Spleen (tissue), 11 donors: ENCODE results near the gene KPNA1. TPM values are rescaled to one million over a fixed set of nuclear protein-coding genes. Genes with fewer than 3 reads are reported as not detected.

Source experiments
- DNase-seq: peaks from one replicate; pipeline ENCODE4 v3.0.0-alpha.2; 2020
- H3K27ac ChIP-seq, 8 donors: fragments of 200-600 bp; sonication (generic) in 7 of 8; 1 replicate in 4 of 8; 2 replicates in 4 of 8; pipeline versions ENCODE4 v1.5.0 to v1.8.0; 2016 to 2021; ENCODE audit warnings: inconsistent platforms in 4 of 8, mild to moderate bottlenecking in 4 of 8, moderate library complexity in 1 of 8
- H3K27me3 ChIP-seq, 7 donors: fragments of 200-600 bp; sonication (generic) in 6 of 7; replicated peaks in 1 of 7; 1 replicate in 4 of 7; 2 replicates in 3 of 7; pipeline versions ENCODE4 v1.5.0 to v1.8.0; 2016 to 2021; ENCODE audit warnings: inconsistent platforms in 3 of 7, mild to moderate bottlenecking in 1 of 7
- H3K36me3 ChIP-seq, 6 donors: fragments of 200-600 bp; sonication (generic) in 5 of 6; 1 replicate in 4 of 6; 2 replicates in 2 of 6; pipeline versions ENCODE4 v1.5.0 to v1.8.0; 2016 to 2021; ENCODE audit warnings: inconsistent platforms in 2 of 6
- H3K4me1 ChIP-seq, 6 donors: fragments of 200-600 bp; sonication (generic) in 5 of 6; 1 replicate in 3 of 6; 2 replicates in 3 of 6; pipeline versions ENCODE4 v1.5.0 to v1.8.0; 2016 to 2021; ENCODE audit warnings: inconsistent platforms in 3 of 6
- H3K4me3 ChIP-seq, 8 donors: fragments of 200-600 bp; sonication (generic) in 7 of 8; 1 replicate in 4 of 8; 2 replicates in 4 of 8; pipeline versions ENCODE4 v1.5.0 to v1.8.0; 2016 to 2021; ENCODE audit warnings: inconsistent platforms in 4 of 8, mild to moderate bottlenecking in 4 of 8, moderate library complexity in 2 of 8
- H3K9me3 ChIP-seq, 8 donors: fragments of 200-600 bp; sonication (generic) in 7 of 8; 1 replicate in 4 of 8; 2 replicates in 4 of 8; pipeline versions ENCODE4 v1.5.0 to v1.8.0; 2016 to 2021; ENCODE audit warnings: inconsistent platforms in 4 of 8
- POLR2A ChIP-seq, 3 donors: fragments of 450-650 bp; IDR thresholded peaks; one replicate each; pipeline ENCODE4 v1.5.1; 2017; ENCODE audit warnings: antibody characterized with exemption in 3 of 3, mild to moderate bottlenecking in 1 of 3
- POLR2AphosphoS5 ChIP-seq, 3 donors: sonication (generic); formaldehyde crosslinking; IDR thresholded peaks; one replicate each; pipeline ENCODE4 v1.5.1; 2017; ENCODE audit warnings: antibody characterized with exemption in 3 of 3
- WGBS, 5 donors: extraction: QIAGEN DNeasy Blood & Tissue Kit in 3 of 5; methylation state at CpG; one replicate each; pipeline versions ENCODE4 v1.1.5 to v1.1.7; 2013 to 2018; 5-methylcytosine and 5-hydroxymethylcytosine counted together
- intact Hi-C: fragments of 100-400 bp; cut with DNase I; formaldehyde crosslinking; loops from one replicate; pipeline ENCODE4 v1.15.0; 2023; ENCODE audit warnings: low total_unique reads
- polyA plus RNA-seq, 3 donors: library from polyadenylated mRNA; stranded (reverse); fragments of 200-250 nt; gene quantifications; one replicate each; pipeline ENCODE4 v1.2.1, GENCODE V29; 2013
- small RNA-seq, 4 donors: library from RNA; depleted of rRNA; stranded (forward); fragments of <200 nt; gene quantifications; one replicate each; pipeline ENCODE3, GENCODE V24; 2016
- total RNA-seq, 7 donors: library from RNA; depleted of rRNA in 3 of 7; stranded (reverse); fragments of >200 nt in 3 of 7; fragmentation: NEBNext Ultra II Directional in 4 of 7; extraction: Animal tissue kit (Norgen Biotek cat#: 25700) in 4 of 7; gene quantifications; one replicate each; pipeline versions ENCODE4 v1.1.0 to v1.2.1, GENCODE V29; 2016 to 2021
- TF ChIP-seq, protein P1 (sequence below), 11 experiments: fragments of 200-600 bp in 7 of 11; fragments of 450-650 bp in 4 of 11; sonication (generic) in 4 of 11; IDR thresholded peaks in 8 of 11; conservative IDR thresholded peaks in 3 of 11; 1 replicate in 7 of 11; 2 replicates in 4 of 11; pipeline versions ENCODE4 v1.4.0 to v1.8.0; 2016 to 2021; ENCODE audit warnings: antibody characterized with exemption in 11 of 11, inconsistent platforms in 4 of 11, mild to moderate bottlenecking in 1 of 11
- donor health status: healthy with polysubstance abuse.
- donor health status: DM: no; HTN: no; CAD: no; lungs with moderate emphysema.
- donor health status: DM: no; HTN: no; CAD: no.
- donor health status: Bipolar disorder and iron deficiency.
- donor health status: healthy.
- donor health status: DM: no; HTN: no; CAD: no.
- donor health status: DM: yes; HTN: yes; CAD: no.

KPNA1 gene
- total and polyA plus RNA-seq, 10 donors: 8.5 to 74.4 (median 45.7) TPM

DNA sequence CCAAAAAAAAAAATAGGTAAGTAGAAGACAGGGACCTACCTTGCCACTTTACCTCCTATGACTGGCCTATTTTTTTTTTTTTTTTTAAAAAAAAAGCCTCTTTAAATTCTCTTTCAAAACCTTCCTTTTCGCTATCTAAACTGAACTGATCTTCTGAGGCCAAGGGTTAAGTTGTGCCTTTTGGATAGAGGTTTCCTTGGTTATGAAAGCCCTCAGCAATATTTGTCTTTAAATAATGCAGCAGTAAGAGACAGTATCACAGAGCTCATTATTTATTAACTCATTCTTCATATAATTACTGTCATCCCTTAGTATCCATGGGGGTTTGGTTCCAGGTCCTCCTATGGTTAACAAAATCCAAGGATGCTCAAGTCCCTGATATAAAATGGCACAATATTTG lies 140.7 kb downstream of the KPNA1 start:
- Histone ChIP-seq H3K27me3 (no peaks in the 10 kb centered on the region), H3K36me3 (peaks cover 0 to 59% (median 11%) of the 10 kb centered on the region in 6 donors), H3K4me3 (no peak overlapping the region), H3K27ac (no peak overlapping the region), H3K9me3 (no peaks in the 10 kb centered on the region), H3K4me1 (peaks cover 0 to 14% (median under 1%) of the 10 kb centered on the region in 6 donors)
- TF ChIP-seq POLR2A (IDR thresholded peaks at IDR 0.05) (no peak), POLR2AphosphoS5 (IDR thresholded peaks at IDR 0.05) (no peak)
- TF ChIP-seq, protein P1, sequence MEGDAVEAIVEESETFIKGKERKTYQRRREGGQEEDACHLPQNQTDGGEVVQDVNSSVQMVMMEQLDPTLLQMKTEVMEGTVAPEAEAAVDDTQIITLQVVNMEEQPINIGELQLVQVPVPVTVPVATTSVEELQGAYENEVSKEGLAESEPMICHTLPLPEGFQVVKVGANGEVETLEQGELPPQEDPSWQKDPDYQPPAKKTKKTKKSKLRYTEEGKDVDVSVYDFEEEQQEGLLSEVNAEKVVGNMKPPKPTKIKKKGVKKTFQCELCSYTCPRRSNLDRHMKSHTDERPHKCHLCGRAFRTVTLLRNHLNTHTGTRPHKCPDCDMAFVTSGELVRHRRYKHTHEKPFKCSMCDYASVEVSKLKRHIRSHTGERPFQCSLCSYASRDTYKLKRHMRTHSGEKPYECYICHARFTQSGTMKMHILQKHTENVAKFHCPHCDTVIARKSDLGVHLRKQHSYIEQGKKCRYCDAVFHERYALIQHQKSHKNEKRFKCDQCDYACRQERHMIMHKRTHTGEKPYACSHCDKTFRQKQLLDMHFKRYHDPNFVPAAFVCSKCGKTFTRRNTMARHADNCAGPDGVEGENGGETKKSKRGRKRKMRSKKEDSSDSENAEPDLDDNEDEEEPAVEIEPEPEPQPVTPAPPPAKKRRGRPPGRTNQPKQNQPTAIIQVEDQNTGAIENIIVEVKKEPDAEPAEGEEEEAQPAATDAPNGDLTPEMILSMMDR (IDR thresholded peaks at IDR 0.05 in 8 of 11, conservative IDR thresholded peaks at IDR 0.05 in 3 of 11): no peak
- intact Hi-C loops: no loop called here
- 94 to 100% (median 96%) methylated on average over 1 of the region's 1 CpG for WGBS, 5 donors
- DNase-seq: no peak

Small RNA genes within 50 kb of the gene (small RNA-seq; reads per million reads assigned to genes)
- 0 reads per million in 4 donors for gene AC083798.1
- 0 reads per million in 4 donors for gene AC096861.1

Other genes with a start within 250 kb of the KPNA1 start
- gene CSTA, start 189.7 kb downstream of the KPNA1 start, total RNA-seq: 10 to 100 TPM in 4 of 7 donors, 1 to 10 TPM in 3; 6.4 to 21.1 (median 11.4) TPM
- 10 to 100 TPM; 20.1 to 46.1 (median 41.9) TPM for gene CSTA, start 189.7 kb downstream of the KPNA1 start, polyA plus RNA-seq
- 10 to 100 TPM; 18.4 to 24.9 (median 19.6) TPM for gene MIX23, start 131.7 kb downstream of the KPNA1 start, total RNA-seq
- gene MIX23, start 131.7 kb downstream of the KPNA1 start, polyA plus RNA-seq: 10 to 100 TPM; 28.0 to 32.9 (median 28.2) TPM
- gene FAM162A, start 130.8 kb downstream of the KPNA1 start, total RNA-seq: 10 to 100 TPM in 6 of 7 donors, 1 to 10 TPM in 1; 9.3 to 36.9 (median 19.8) TPM
- gene FAM162A, start 130.8 kb downstream of the KPNA1 start, polyA plus RNA-seq: 10 to 100 TPM; 38.7 to 57.1 (median 50.4) TPM
- gene WDR5B, start 98.9 kb downstream of the KPNA1 start, total RNA-seq: 10 to 100 TPM in 1 of 7 donors, 1 to 10 TPM in 6; 4.7 to 12.3 (median 7.7) TPM
- 1 to 10 TPM; 5.8 to 7.3 (median 6.4) TPM for gene WDR5B, start 98.9 kb downstream of the KPNA1 start, polyA plus RNA-seq
- gene PARP9, start 49.4 kb upstream of the KPNA1 start, total RNA-seq: 10 to 100 TPM; 56.9 to 72.6 (median 70.4) TPM
- 10 to 100 TPM; 24.0 to 51.7 (median 27.6) TPM for gene PARP9, start 49.4 kb upstream of the KPNA1 start, polyA plus RNA-seq
- 10 to 100 TPM; 47.1 to 68.4 (median 67.4) TPM for gene DTX3L, start 49.4 kb upstream of the KPNA1 start, total RNA-seq
- 10 to 100 TPM; 11.0 to 24.8 (median 11.5) TPM for gene DTX3L, start 49.4 kb upstream of the KPNA1 start, polyA plus RNA-seq
- gene PARP15, start 62.7 kb upstream of the KPNA1 start, total RNA-seq: 100 to 1,000 TPM in 1 of 7 donors, 10 to 100 TPM in 6; 59.3 to 114 (median 74.7) TPM
- gene PARP15, start 62.7 kb upstream of the KPNA1 start, polyA plus RNA-seq: 100 to 1,000 TPM in 1 of 3 donors, 10 to 100 TPM in 2; 63.3 to 128 (median 66.5) TPM
- gene PARP14, start 165.9 kb upstream of the KPNA1 start, total RNA-seq: 100 to 1,000 TPM; 123 to 187 (median 176) TPM
- 10 to 100 TPM; 17.4 to 43.5 (median 36.7) TPM for gene PARP14, start 165.9 kb upstream of the KPNA1 start, polyA plus RNA-seq